HG02571 (cell line): ENCODE measurements around the gene HPS3.

Experiments used
- ATAC-seq: cut with Tn5 transposase; IDR thresholded peaks from one replicate; pipeline ENCODE4 v1.9.1; 2021; ENCODE audit warnings: mild to moderate bottlenecking, moderate library complexity; ENCODE audit not compliant: unreplicated experiment

Gene HPS3

GRCh38 chr3:149119466-149119865 is 10.0 kb upstream of the HPS3 start:
- ATAC-seq: no peak

- peak; percentile 66 for ATAC-seq
Observed at GRCh38 chr3:149120051-149120972, 9.1 kb upstream of the HPS3 start.

GRCh38 chr3:149122721-149123578 is 6.5 kb upstream of the HPS3 start:
- no peak for ATAC-seq

- ATAC-seq: no peak
Observed at GRCh38 chr3:149128821-149129220, 617 bp upstream of the HPS3 start.

- no peak for ATAC-seq
Observed at GRCh38 chr3:149131589-149131988, 2.2 kb downstream of the HPS3 start.

- no peak for ATAC-seq
Observed at GRCh38 chr3:149134575-149134974, 5.1 kb downstream of the HPS3 start.

GRCh38 chr3:149142682-149143081 is 13.2 kb downstream of the HPS3 start:
- ATAC-seq: no peak

GRCh38 chr3:149145356-149145755 is 15.9 kb downstream of the HPS3 start:
- ATAC-seq: no peak

GRCh38 chr3:149145974-149146373 is 16.5 kb downstream of the HPS3 start:
- ATAC-seq: peak; percentile 66

- no peak for ATAC-seq
Observed at GRCh38 chr3:149150436-149150835, 21.0 kb downstream of the HPS3 start.

- no peak for ATAC-seq
Observed at GRCh38 chr3:149151843-149152242, 22.4 kb downstream of the HPS3 start.

GRCh38 chr3:149152420-149152819 is 23.0 kb downstream of the HPS3 start:
- ATAC-seq: peak; percentile 90

GRCh38 chr3:149153402-149153801 is 24.0 kb downstream of the HPS3 start:
- ATAC-seq: no peak

GRCh38 chr3:149160754-149161300 is 31.4 kb downstream of the HPS3 start:
- ATAC-seq: no peak

- ATAC-seq: no peak
Observed at GRCh38 chr3:149162007-149162406, 32.6 kb downstream of the HPS3 start.

- ATAC-seq: no peak
Observed at GRCh38 chr3:149163066-149163465, 33.6 kb downstream of the HPS3 start.

GRCh38 chr3:149167898-149168297 is 38.5 kb downstream of the HPS3 start:
- no peak for ATAC-seq

- ATAC-seq: no peak
Observed at GRCh38 chr3:149170672-149171071, 41.2 kb downstream of the HPS3 start.

GRCh38 chr3:149174901-149175300 is 45.5 kb downstream of the HPS3 start:
- peak; percentile 82 for ATAC-seq

GRCh38 chr3:149177122-149177521 is 47.7 kb downstream of the HPS3 start:
- ATAC-seq: no peak

- ATAC-seq: no peak
Observed at GRCh38 chr3:149179220-149179619, 49.8 kb downstream of the HPS3 start.
